H7 (cell line): ENCODE results near the gene LAMB4. TPM values are rescaled to one million over a fixed set of nuclear protein-coding genes. Genes with fewer than 3 reads are reported as not detected.

Experiments
- total RNA-seq: library from RNA; depleted of rRNA; stranded (reverse); fragments of >200 nt; shearing (Covaris generic); gene quantifications from 2 replicates; pipeline ENCODE4 v1.2.3, GENCODE V29; 2014; rRNA removed

Gene LAMB4
- total RNA-seq, 1 experiment from 2014 or later = not detected

Other genes with a start within 250 kb of the LAMB4 start
- 58.5 and 65.1 TPM in 2 replicates for gene DLD, start 239.2 kb downstream of the LAMB4 start, total RNA-seq
- 61.0 and 77.2 TPM in 2 replicates for gene LAMB1, start 127.2 kb downstream of the LAMB4 start, total RNA-seq